ENCODE measurements around the gene TTC12. TPM values are rescaled to one million over a fixed set of nuclear protein-coding genes. Genes with fewer than 3 reads are reported as not detected.
A peak's percentile ranks its signal among the peaks of the same experiment; 100 is the strongest.

The TTC12 gene
- total and polyA plus RNA-seq, 2 of the 13 experiments (the other 11 are each of a cell fraction or from before 2014, with no cell fraction given) = 5.4 to 11.6 TPM

GRCh38 chr11:113314389-113315301 is at the start of gene TTC12 (continued):
- TF ChIP-seq KLF15 (CRISPR knock-in tag; IDR thresholded peaks at IDR 0.05; ENCODE audit: borderline replicate concordance) = no peak
- TF ChIP-seq ZSCAN30 (CRISPR knock-in tag; IDR thresholded peaks at IDR 0.05) = no peak
- no peak for TF ChIP-seq TBP (CRISPR knock-in tag; IDR thresholded peaks at IDR 0.05)
- peak; percentile 67; the same call in 1 of the 2 replicates for TF ChIP-seq ZNF607 (CRISPR knock-in tag; IDR thresholded peaks at IDR 0.05; ENCODE audit: borderline replicate concordance)
- no peak for TF ChIP-seq GATAD2A (CRISPR knock-in tag; IDR thresholded peaks at IDR 0.05)
- peak; percentile 62 for TF ChIP-seq AGO1 (IDR thresholded peaks at IDR 0.05; ENCODE audit: low read depth, low read length, poor library complexity, severe bottlenecking)
- no peak; the same call in 1 of the 2 replicates for TF ChIP-seq ZNF333 (CRISPR knock-in tag; IDR thresholded peaks at IDR 0.05; ENCODE audit: borderline replicate concordance)
- TF ChIP-seq KMT2B (CRISPR knock-in tag; IDR thresholded peaks at IDR 0.05) = no peak; the same call in 1 of the 2 replicates
- TF ChIP-seq ZNF7 (CRISPR knock-in tag; IDR thresholded peaks at IDR 0.05) = no peak
- TF ChIP-seq ZMYM3 (CRISPR knock-in tag; IDR thresholded peaks at IDR 0.05) = 0 out of 2 replicates have a peak, but pooled peaks have one; percentile 9
- peak; percentile 61 for TF ChIP-seq ZNF574 (CRISPR knock-in tag; IDR thresholded peaks at IDR 0.05)
- 0 out of 2 replicates have a peak, but pooled peaks have one; percentile 40 for TF ChIP-seq ZNF792 (CRISPR knock-in tag; IDR thresholded peaks at IDR 0.05)
- peak; percentile 73; the same call in 1 of the 2 replicates for TF ChIP-seq NCOR1 (IDR thresholded peaks at IDR 0.05; ENCODE audit: borderline replicate concordance, low read length)
- no peak for TF ChIP-seq U2AF2 (IDR thresholded peaks at IDR 0.05; ENCODE audit: low read depth, low read length)
- 0 out of 2 replicates have a peak, but pooled peaks have one; percentile 42 for TF ChIP-seq NCOA2 (CRISPR knock-in tag; IDR thresholded peaks at IDR 0.05)
- TF ChIP-seq ZNF143 (CRISPR knock-in tag; IDR thresholded peaks at IDR 0.05) = no peak
- no peak for TF ChIP-seq KIAA2018 (CRISPR knock-in tag; IDR thresholded peaks at IDR 0.05; ENCODE audit: borderline replicate concordance)
- peak; percentile 57; the same call in 1 of the 2 replicates for TF ChIP-seq MYC (CRISPR knock-in tag; IDR thresholded peaks at IDR 0.05; ENCODE audit: borderline replicate concordance)
- peak; percentile 82; the same call in 1 of the 2 replicates for TF ChIP-seq ZNF670 (CRISPR knock-in tag; IDR thresholded peaks at IDR 0.05; ENCODE audit: borderline replicate concordance)

Data from HepG2 (cell line).